GM18520 (cell line): ENCODE data around the gene KANSL3.
"Not testable (repeated sequence)": the region's sequence is repeated elsewhere in the genome, so short reads cannot be mapped to it uniquely, and the experiment has no call there.

ENCODE experiments used
- ATAC-seq: cut with Tn5 transposase; IDR thresholded peaks from one replicate; pipeline ENCODE4 v1.9.1; 2021; ENCODE audit not compliant: unreplicated experiment

The KANSL3 gene

GRCh38 chr2:96564026-96564425 is 74.1 kb downstream of the KANSL3 start:
- no peak for ATAC-seq

- ATAC-seq = no peak
Observed at GRCh38 chr2:96558485-96558884, 79.6 kb downstream of the KANSL3 start.

- ATAC-seq = no peak
Observed at GRCh38 chr2:96558061-96558460, 80.1 kb downstream of the KANSL3 start.

- not testable (repeated sequence) for ATAC-seq
Observed at GRCh38 chr2:96557421-96557820, 80.7 kb downstream of the KANSL3 start.

- ATAC-seq = no peak
Observed at GRCh38 chr2:96556441-96557330, 81.4 kb downstream of the KANSL3 start.

- ATAC-seq = no peak
Observed at GRCh38 chr2:96555146-96555610, 82.9 kb downstream of the KANSL3 start.

GRCh38 chr2:96554293-96555145 is 83.6 kb downstream of the KANSL3 start:
- ATAC-seq = no peak

GRCh38 chr2:96553957-96554292 is 84.2 kb downstream of the KANSL3 start:
- not testable (repeated sequence) for ATAC-seq

- no peak for ATAC-seq
Observed at GRCh38 chr2:96553176-96553956, 84.7 kb downstream of the KANSL3 start.

- ATAC-seq = no peak
Observed at GRCh38 chr2:96552315-96553175, 85.6 kb downstream of the KANSL3 start.

GRCh38 chr2:96551605-96552314 is 86.4 kb downstream of the KANSL3 start:
- ATAC-seq = no peak

GRCh38 chr2:96550787-96551604 is 87.1 kb downstream of the KANSL3 start:
- ATAC-seq = no peak

- no peak for ATAC-seq
Observed at GRCh38 chr2:96549967-96550786, 87.9 kb downstream of the KANSL3 start.

- ATAC-seq = no peak
Observed at GRCh38 chr2:96549466-96549785, 88.7 kb downstream of the KANSL3 start.

- no peak for ATAC-seq
Observed at GRCh38 chr2:96548558-96549465, 89.3 kb downstream of the KANSL3 start.

- no peak for ATAC-seq
Observed at GRCh38 chr2:96547731-96548171, 90.4 kb downstream of the KANSL3 start.

- no peak for ATAC-seq
Observed at GRCh38 chr2:96547203-96547641, 90.9 kb downstream of the KANSL3 start.
